GF-D8 (cell line): ENCODE results near the gene MED13.
"Not testable (repeated sequence)": the region's sequence is repeated elsewhere in the genome, so short reads cannot be mapped to it uniquely, and the experiment has no call there.

Experiments
- DNase-seq: peaks from one replicate; lab custom pipeline; 2025; lab: John Stamatoyannopoulos, UW

MED13 gene

DNA sequence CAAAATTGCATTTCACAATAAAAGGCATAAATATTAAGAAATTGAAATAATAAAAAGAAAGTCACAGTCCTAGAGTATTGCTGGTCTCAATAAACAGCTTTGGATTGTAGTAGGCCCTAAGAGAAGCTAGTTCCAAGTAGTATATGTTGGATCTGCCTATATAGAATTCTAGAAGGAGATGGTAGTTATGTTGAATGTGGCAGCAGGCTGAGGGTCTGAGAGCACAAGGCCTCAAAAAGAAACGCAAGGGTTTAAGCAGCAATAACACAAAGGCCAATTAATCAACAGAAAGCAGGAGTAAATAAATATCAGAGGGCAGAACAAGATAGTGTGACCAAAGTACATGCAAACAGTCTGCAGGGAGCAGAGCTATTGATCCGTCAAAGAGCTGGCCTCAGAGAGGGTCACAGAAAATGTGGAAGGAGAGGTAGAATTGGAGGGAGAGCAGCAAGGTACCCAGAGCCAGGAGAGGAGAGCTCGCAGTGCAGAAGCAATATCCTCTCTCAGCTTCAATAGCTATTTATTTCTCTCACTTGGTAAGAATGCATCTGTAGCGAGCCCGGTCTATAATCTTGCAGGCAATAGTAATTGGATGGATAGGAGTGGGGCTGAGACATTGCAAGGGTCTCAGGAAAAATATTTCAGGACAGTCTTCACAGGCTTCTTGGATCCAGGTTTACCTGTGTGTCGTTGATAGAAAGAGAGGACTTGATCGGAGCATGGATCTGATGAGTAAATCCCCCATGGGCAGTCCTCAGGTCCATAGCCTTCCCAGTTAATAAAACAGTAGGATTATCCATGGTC is 25.1 kb upstream of the MED13 start:
- no peak for DNase-seq

DNA sequence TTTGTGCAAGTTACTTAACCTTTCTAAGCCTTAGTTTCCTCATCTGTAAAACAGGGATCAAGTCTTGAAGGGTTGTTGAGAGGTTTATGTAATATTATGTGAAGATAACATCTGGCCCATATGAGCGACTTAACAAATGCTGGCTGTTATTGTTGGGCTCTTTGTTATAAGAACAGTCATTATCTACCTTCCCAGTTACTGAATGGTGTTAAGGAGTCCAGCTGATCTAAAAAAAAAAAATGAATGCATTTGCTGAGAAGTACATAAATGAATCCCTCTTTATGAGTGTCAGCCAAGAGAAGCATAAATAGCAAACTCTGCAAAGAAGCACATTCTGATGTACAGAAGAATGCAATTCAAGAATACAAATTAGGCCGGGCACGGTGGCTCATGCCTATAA is 24.3 kb upstream of the MED13 start:
- no peak for DNase-seq

DNA sequence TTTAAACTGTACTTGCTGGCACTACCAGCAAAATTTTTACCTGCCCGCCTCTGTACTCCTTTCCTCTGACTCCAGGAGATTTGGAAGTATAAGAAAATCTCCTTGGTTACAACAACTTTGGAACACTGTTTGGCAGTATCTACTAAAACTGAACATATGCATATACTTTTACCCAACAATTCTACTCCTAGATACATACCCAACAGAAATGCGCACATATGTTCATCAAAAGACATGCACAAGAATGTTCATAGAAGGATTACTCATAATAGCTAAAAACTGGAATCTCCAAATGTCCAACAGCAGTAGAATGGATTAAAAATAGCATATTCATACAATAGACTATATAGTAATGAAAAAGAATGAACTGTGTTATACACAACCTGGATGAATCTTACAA is 21.7 kb upstream of the MED13 start:
- no peak for DNase-seq

DNA sequence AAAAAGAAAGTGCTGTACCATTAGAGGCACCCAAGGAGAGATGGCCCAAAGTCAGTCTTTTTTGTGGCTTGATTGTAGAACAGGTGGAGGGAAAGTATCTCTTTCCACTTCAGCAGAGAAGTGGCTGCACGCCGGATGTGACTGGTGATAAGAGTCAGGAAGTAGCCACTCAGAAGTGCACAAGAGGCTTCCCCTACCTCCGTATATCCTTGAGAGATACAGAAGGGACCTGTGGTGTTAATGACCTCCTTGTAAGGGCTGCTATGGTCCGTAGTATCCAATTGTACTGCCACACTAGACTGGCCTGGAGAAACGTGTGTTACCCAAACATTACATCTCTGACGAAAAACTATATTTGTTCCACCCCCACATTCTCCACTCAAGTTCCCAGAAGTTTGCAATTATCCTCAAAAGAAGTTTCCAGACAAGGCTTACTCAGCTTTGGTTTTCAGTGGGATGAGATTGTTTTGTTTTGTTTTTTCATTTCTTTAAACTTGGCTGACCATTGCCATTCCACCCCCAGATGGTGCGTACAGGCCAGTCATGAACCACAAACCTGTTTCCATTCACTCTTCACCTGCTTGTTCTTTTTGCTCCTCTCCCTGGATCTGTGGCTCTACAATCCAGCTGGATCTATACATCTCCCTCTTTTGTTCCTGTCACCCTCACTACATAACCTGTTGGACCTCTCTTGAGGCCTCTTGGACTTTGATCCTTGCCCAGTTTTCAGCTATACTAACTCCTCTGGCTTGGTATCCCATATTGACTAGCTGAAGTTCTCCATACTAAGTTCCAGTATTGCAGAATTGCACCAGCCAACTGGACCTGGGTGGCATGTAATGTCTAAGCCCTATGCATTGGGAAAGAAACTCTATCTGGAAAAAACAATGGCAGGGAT is 20.7 kb upstream of the MED13 start:
- no peak for DNase-seq

DNA sequence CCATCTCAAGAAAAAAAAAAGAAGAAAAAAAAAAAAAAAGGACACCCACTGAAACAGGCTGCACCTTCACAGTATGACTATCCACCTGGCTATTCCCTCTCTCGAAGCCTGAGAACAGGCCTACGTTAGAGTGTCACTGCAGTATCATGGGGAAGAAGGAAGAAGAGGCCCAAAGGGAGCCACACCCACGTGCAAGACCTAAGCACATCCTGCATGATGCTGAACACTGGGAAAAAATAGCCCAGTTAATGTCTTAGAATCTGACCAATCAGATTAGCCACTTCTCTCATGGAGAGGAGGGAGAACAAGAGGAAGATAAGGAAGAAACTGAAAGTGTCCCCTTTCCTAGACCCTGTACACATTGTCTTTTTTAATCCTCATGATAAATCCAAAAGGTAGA is 19.5 kb upstream of the MED13 start:
- DNase-seq: no peak

DNA sequence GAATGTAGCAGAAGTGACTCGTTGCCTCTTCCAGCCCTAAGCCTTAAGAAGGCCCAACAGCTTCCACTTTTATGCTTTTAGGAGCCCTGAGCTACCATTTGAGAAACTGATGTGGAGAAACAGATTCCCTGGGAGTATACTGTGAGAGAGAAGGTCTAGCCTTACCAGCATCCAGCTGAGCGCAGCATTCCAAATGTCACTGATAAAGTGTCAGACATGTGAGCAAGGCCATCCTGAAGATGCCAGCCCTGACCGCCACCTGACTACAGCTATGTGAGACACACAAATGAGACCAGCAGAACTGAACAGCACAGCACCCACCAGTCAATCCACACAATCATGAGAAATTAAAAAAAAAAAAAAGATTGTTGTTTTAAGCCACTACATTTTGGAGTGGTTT is 18.6 kb upstream of the MED13 start:
- no peak for DNase-seq

DNA sequence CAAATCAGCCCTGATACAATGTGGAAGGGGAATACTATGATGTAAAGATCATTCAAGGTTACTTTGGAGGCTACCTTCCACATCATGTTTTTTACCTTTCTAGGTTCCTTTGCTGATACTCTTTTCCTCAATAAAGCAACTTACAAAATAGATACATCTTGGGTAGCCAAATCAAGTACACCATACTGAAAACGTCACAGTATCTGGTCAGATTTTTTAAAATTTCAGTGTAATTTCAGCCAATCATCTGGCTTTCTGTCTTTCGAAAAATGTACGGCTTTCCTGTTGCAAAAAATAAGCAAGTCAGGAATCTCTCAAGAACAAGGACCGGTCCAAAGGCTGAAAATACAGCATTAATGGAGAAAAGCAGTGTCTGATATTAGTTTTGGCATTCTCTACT is 15.6 kb upstream of the MED13 start:
- no peak for DNase-seq

DNA sequence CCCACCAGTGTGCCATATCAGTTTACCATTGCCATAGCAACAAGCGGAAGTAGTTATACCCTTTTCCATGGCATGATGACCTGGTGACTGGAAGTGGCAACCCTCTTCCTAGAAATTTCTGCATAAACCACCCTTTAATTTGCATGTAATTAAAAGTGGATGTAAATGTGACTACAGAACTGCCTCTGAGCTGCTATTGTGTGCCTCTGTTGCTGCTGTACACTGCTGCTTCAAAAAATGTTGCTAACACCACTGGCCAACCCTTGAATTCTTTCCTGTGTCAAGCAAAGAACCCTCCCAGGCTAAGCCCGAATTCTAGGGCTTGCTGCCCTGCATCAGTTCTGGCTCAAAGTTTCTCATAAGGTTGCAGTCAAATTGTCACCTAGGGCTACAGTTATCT is 12.9 kb upstream of the MED13 start:
- DNase-seq: no peak

DNA sequence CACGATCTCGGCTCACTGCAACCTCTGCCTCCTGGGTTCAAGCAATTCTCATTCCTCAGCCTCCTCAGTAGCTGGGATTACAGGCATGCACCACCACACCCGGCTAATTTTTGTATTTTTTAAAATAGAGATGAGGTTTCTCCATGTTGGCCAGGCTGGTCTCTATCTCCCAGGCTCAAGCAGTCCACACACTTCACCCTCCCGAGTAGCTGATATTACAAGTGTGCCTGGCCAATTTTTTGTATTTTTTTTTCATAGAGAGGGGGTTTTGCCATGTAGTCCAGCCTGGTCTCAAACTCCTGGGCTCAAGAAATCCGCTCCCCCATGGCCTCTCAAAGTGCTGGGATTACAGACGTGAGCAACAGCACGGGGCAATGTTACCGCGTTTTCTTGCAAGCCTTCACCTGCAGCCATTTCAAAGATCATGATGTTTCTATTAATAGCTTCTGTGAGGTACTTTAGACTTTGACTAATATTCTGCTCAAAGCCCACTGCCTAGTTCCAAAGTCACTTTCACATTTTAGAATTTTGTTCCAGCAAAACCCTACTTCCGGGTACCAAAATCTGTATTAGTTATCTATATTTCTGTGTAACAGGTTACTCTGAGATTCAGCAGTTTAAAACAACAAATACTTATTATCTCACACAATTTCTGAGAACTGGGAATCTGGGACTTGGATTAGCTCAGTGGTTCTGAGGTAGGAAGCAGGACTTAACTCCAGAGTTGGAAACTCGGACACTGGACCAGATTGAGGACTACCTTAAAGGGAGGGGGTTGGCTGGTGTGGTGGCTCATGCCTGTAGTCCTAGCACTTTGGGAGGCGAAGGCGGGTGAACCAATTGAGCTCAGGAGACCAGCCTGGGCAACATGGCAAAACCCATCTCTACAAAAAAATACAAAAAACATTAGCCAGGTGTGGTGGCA is 12.0 kb upstream of the MED13 start:
- DNase-seq: no peak

DNA sequence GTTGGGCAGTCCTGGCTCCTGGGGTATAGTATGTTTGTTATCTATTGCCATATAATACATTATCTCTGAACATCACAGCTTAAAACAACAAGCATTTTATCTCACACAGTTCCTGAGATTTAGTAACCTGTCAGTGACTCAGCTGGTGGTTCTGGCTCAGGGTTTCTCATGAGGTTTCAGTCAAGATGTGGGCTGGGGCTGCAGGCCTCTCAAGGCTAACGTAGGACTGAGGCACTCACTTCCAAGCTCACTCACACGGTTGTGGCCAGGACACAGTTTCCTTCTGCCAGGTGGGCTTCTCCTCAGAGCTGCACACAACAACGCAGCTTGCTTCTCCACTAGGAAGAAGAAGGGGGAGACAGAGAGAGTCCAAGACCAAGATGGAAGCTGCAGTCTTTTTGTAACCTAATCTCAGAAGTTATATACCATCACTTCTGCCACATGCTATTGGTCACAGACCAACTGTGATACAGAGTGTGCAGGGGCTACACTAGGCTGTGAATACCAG is 10.3 kb upstream of the MED13 start:
- DNase-seq: no peak

DNA sequence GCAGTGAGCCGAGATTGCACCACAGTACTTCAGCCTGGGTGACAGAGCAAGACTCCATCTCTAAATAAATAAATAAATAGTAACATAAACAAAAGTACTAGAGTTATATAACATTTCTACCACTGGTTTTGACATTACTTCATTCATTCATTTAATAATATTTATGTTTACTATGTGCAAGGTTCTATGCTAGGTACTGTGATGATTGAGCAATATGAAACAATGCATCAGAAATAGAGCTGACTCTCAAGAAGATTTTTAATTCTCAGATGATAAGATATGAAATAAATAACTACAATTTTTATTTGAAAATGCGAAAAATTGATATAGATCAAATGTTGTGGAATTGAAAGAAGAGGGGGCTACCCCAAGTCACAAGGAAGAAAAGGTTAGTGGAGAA is 8.9 kb upstream of the MED13 start:
- no peak for DNase-seq

DNA sequence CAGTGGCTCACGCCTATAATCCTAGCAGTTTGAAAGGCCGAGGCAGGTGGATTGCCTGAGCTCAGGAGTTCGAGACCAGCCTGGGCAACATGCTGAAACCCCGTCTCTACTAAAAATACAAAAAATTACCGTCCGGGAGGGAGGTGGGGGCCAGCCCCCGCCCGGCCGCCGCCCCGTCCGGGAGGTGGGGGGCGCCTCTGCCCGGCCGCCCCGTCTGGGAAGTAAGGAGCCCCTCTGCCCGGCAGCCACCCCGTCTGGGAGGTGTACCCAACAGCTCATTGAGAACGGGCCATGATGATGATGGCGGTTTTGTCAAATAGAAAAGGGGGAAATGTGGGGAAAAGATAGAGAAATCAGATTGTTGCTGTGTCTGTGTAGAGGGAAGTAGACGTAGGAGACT is 7.8 kb upstream of the MED13 start:
- not testable (repeated sequence) for DNase-seq

DNA sequence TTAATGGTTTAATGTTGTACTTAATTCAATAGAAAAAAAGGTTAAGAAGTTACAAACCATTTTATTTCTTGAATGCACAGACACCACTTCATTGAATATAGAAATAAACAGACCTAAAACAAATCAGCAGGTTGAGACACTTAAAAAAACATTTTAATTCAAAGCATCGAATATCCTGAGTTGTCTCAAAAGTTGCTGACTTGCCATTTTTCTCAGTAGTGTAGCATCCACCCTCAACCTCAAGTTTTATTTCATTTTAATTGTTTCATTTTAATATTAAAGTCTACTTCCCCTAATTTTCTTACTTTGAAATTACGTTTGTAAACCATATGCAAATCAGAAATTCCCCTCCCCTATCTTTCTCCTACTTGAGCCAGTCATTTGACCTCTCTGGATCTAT is 5.8 kb upstream of the MED13 start:
- DNase-seq: no peak

DNA sequence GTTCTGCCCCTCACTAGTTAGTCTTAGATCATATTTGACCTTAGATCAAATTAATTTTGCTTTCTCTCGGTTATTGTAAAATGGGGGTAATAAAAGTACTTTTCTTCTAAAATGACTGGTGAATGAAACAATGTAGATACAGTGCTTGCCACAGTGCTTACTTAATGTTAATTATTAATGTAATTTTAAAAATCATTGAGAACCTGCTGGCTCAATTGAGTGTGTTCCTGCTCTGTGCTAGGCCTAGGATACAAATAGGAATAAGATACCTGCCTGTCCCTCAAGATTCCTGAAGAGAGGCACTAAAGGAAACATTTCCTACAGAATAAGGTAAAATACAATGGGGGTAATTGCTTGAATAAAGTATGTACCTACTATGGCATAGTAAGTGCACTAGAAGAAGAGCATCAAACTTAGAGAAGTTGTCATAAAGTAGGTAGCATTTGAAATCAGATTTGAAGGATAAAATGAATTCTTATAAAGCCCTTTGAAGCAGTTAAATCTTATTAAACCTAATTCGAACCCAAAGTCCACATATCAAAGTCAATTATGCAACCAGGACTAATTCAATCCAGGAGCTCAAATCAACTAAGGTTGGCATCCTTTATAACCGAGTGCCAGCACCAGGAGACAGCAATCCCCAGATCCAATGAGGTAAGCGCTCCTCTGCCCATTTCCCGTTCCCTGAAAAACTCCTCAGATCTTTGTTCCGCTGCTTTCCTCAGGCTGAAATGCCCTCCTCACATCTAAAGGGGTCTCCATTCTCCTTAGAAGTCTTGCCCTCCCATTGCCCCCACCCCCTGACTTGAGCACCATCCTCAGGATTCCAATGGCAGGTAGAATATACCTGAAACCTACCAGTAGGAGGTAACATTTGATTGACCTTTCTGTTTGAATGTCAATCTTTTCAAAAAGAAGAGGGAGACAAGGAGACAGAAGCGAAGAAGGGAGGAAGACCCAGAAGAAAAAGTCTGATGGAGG is 2.4 kb upstream of the MED13 start:
- DNase-seq: no peak

DNA sequence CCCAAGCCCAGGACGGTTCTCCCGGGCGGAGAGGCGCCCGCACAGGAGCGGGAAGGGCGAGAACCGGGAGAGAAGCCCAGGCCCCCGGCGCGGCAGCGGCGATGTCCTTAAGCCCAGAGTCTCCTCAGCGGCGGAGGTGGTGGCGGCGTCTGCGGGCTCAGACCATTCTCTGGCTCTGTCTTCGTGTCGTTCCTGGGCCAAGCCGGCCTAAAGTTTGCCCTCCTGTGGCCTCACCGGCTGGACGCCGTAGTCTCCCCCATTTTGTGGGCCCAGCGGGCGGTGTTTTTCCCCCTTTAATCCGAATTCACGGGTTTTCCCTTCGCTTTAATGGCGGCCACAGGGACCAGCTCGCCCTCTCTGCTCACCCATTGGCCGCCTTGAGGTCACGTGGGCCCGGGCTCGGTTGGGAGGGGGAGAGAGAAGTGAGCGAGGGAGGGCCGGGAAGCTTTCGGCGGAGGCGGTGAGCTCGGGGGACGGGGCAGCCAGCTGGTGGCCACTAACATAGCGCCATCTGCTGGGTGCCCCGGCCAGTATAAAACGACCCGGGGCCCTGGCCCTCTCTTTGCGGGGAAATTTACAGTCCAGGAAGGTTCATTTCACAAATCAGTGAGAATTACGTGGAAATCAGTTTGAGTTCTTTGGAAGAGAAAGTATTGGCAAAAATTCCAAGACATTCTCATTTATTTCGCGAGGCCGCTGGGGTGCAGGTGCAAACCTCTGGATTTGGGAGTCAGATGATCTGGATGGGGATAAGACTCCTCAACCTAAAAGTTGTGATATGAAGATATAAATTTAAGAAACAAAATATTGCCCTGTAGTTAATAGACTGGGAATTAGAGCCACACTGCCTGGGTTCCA is 762 bp upstream of the MED13 start:
- DNase-seq: peak; percentile 90

DNA sequence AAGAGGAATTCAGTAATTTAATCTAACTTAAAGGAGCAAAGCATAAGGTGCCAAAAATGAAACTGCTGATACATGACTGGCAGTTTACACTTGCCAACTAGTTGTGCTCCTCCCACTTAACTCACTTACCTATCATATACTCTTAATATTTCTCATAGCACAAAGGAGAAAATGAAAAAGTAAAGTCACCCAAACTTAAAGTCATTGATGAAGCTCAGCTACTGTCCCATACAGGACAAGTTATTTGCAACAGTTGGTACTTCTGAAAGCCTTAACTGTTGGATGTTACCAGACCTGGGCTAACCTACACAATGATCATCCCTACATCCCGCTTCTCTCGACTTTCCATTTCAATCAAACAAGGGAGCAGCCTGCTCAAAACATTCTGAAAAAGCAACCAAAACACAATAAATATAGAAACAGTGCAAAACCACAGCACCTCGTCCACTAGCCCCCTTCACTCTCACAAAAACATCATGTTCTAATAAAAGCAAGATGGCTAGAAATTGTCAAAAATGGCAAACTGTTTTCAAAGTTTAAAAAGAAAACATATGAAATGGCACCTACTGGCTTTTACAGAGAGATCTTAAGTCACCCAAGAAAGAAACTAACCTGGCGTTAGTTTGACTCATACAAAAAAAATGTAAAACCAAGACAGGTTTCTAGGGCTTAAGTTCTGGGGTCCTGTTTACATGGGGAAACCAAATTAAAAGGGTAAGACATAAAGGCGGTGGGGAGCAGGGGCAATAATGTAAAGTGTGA is 868 bp downstream of the MED13 start:
- no peak for DNase-seq

DNA sequence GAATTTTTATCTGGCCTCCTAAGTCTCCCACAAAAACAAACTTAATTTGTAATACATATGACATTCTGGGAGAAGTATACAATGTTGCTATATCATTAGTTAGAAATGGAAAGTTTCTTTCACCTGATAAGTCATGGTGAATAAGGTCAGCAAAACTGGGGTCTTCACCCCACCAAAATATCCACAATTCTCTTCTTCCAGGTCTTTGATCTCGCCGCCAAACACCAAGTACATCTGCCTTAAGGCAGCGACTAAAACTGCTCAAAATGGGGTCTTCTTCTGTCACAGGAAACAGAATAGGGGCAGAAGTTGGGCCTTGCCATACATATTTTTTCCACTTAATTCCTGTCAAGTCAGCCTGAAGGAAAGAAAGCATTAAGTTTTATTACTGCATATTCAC is 2.1 kb downstream of the MED13 start:
- no peak for DNase-seq

DNA sequence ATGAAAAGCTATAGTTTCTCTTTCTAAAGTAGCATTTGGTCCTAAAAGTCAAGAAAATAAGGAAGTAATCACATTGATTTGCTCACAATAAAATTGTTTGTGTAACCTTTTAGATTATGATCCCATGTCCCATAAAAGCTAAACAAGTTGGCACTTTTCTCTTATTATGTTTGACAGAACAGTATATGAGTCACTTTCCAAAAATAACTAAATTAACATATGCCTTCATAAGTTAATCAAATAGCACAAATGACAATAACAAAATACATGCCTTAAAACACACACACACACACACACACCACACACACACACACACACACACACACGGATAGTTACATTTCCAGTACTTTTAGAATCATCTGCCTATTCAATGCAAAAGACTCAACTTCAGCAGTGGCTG is 2.8 kb downstream of the MED13 start:
- no peak for DNase-seq

DNA sequence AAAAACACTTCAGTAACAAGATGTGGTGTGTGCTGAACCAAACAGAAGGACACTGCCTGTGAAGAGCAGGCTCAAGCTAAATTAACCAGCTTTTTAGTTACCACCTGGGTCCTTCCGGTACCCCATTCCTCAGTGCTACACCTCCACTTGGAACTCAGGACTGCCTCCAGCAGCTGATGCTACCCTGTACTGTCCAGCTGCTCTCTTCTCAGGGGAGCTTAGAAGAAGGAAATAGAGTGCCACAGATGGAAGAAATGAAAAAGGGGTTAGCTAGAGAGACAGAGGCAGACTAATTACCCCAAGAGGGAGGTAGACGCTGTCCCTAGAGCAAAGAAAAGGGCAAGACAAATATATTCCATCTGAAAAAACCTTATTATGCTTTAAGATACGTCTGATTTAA is 5.7 kb downstream of the MED13 start:
- DNase-seq: no peak
